Measurements from ENCODE around the gene SBNO2.

The SBNO2 gene

GRCh38 chr19:1170938-1171754 lies 2.9 kb downstream of the SBNO2 start:
- H3K4me3 ChIP-seq (ENCODE audit: low read depth, low read length), result no peak overlapping the region
- DNase-seq (ENCODE audit: low read depth), result no peak
- no peak for TF ChIP-seq CTCF (conservative IDR thresholded peaks at IDR 0.05; ENCODE audit: low read depth, low read length)

GRCh38 chr19:1169921-1170885 lies 3.9 kb downstream of the SBNO2 start:
- H3K4me3 ChIP-seq (ENCODE audit: low read depth, low read length), result no peak overlapping the region
- DNase-seq (ENCODE audit: low read depth), result no peak
- no peak for TF ChIP-seq CTCF (conservative IDR thresholded peaks at IDR 0.05; ENCODE audit: low read depth, low read length)

GRCh38 chr19:1169411-1169791 lies 4.7 kb downstream of the SBNO2 start:
- H3K4me3 ChIP-seq (ENCODE audit: low read depth, low read length), result no peak overlapping the region
- no peak for DNase-seq (ENCODE audit: low read depth)
- no peak for TF ChIP-seq CTCF (conservative IDR thresholded peaks at IDR 0.05; ENCODE audit: low read depth, low read length)

- peak; percentile 65 for DNase-seq (ENCODE audit: low read depth)
- no peak overlapping the region for H3K4me3 ChIP-seq (ENCODE audit: low read depth, low read length)
- no peak for TF ChIP-seq CTCF (conservative IDR thresholded peaks at IDR 0.05; ENCODE audit: low read depth, low read length)
These were observed 5.3 kb downstream of the SBNO2 start for GRCh38 chr19:1168572-1169410.

GRCh38 chr19:1167687-1168571 lies 6.1 kb downstream of the SBNO2 start:
- no peak for TF ChIP-seq CTCF (conservative IDR thresholded peaks at IDR 0.05; ENCODE audit: low read depth, low read length)
- no peak overlapping the region for H3K4me3 ChIP-seq (ENCODE audit: low read depth, low read length)
- DNase-seq (ENCODE audit: low read depth), result no peak

All from choroid plexus epithelial cell (primary cell).